Subcutaneous adipose tissue (tissue), 4 donors: Measurements from ENCODE around the gene RPL6. TPM values are rescaled to one million over a fixed set of nuclear protein-coding genes. Genes with fewer than 3 reads are reported as not detected.

Source experiments
- total RNA-seq, 4 donors: library from RNA; depleted of rRNA; stranded (reverse); fragments of >200 nt; gene quantifications; one replicate each; pipeline ENCODE4 v1.1.0, GENCODE V29; 2016
- TF ChIP-seq, protein P1 (sequence below): fragments of 450-650 bp; IDR thresholded peaks from one replicate; pipeline ENCODE4 v1.5.1; 2016; ENCODE audit warnings: low read depth, mild to moderate bottlenecking, control low read depth, antibody characterized with exemption, moderate library complexity

The RPL6 gene
- total RNA-seq, 4 donors from 2014 or later: 1,581 to 1,626 (median 1,603) TPM

GRCh38 chr12:112413855-112414625 lies 4.6 kb upstream of the RPL6 start:
- TF ChIP-seq, protein P1, sequence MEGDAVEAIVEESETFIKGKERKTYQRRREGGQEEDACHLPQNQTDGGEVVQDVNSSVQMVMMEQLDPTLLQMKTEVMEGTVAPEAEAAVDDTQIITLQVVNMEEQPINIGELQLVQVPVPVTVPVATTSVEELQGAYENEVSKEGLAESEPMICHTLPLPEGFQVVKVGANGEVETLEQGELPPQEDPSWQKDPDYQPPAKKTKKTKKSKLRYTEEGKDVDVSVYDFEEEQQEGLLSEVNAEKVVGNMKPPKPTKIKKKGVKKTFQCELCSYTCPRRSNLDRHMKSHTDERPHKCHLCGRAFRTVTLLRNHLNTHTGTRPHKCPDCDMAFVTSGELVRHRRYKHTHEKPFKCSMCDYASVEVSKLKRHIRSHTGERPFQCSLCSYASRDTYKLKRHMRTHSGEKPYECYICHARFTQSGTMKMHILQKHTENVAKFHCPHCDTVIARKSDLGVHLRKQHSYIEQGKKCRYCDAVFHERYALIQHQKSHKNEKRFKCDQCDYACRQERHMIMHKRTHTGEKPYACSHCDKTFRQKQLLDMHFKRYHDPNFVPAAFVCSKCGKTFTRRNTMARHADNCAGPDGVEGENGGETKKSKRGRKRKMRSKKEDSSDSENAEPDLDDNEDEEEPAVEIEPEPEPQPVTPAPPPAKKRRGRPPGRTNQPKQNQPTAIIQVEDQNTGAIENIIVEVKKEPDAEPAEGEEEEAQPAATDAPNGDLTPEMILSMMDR: no peak

GRCh38 chr12:112409906-112410244 lies 470 bp upstream of the RPL6 start:
- TF ChIP-seq, protein P1: no peak

GRCh38 chr12:112408621-112409020 lies 784 bp downstream of the RPL6 start:
- TF ChIP-seq, protein P1: no peak

- TF ChIP-seq, protein P1: no peak
Measured at GRCh38 chr12:112406519-112407488, 2.6 kb downstream of the RPL6 start.

DNA sequence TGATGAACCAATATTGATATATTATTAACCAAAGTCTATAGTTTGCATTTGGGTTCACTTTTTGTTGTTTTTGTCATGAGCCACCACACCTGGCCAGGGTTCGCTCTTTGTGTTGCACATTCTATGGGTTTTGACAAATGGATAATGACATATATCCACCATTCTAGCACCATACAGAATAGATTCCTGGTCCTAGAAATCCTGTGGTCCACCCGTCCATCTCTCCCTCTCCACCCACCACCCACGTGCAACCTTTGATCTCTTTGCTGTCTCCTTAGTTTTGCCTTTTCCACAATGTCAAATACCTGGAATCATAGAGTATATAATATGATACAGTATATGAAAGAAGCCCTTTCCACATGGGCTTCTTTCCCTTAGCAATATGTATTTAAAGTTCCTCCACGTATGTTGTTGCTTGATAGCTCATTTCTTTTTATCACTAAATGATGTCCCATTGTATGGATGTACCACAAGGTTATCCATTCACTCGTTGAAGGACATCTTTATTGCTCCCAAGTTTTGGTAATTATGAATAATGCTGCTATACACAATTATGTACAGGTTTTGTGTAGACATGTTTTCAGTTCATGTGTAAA lies 7.4 kb downstream of the RPL6 start:
- TF ChIP-seq, protein P1: no peak

DNA sequence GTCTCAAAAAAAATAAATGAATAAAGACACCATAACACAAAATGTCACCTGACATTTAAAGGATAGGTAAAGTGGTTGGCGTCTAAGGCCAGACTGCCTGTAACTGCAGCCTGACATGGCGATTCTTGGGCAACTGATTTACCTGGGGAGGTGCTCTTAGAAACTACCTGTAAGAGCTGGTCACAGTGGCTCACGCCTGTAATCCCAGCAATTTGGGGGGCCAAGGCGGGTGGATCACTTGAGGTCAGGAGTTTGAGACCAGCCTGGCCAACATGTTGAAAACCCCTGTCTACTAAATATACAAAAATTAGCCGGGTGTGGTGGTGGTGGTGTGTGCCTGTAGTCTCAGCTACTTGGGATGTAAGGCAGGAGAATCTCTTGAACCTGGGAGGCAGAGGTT lies 8.4 kb downstream of the RPL6 start:
- TF ChIP-seq, protein P1: no peak

GRCh38 chr12:112393328-112393727 lies 16.1 kb downstream of the RPL6 start:
- TF ChIP-seq, protein P1: no peak
